IgD-negative memory B cell (primary cell): Measurements from ENCODE around the gene SERPINB10. TPM values are rescaled to one million over a fixed set of nuclear protein-coding genes. Genes with fewer than 3 reads are reported as not detected.
A peak's percentile ranks its signal among the peaks of the same experiment; 100 is the strongest.
"Not testable (repeated sequence)": the region's sequence is repeated elsewhere in the genome, so short reads cannot be mapped to it uniquely, and the experiment has no call there.

Experiments used
- H3K27ac Mint-ChIP-seq, 3 donors: one replicate each; pipeline ENCODE4 v1.8.0; 2020 to 2022; ENCODE audit warnings: mild to moderate bottlenecking in 3 of 3, mixed read lengths in 3 of 3, moderate library complexity in 1 of 3
- H3K27me3 Mint-ChIP-seq: one replicate; pipeline ENCODE4 v1.8.0; 2021; ENCODE audit warnings: mixed read lengths
- H3K36me3 Mint-ChIP-seq: one replicate; pipeline ENCODE4 v1.8.0; 2020; ENCODE audit warnings: mild to moderate bottlenecking, mixed read lengths
- H3K4me1 Mint-ChIP-seq, 3 donors: one replicate each; pipeline ENCODE4 v1.8.0; 2020 to 2022; ENCODE audit warnings: mixed read lengths in 3 of 3, mild to moderate bottlenecking in 1 of 3
- H3K4me3 Mint-ChIP-seq, 4 donors: one replicate each; pipeline ENCODE4 v1.8.0; 2020 to 2022; ENCODE audit warnings: mild to moderate bottlenecking in 4 of 4, mixed read lengths in 4 of 4, moderate library complexity in 3 of 4
- H3K9me3 Mint-ChIP-seq, 3 donors: one replicate each; pipeline ENCODE4 v1.8.0; 2020 to 2021; ENCODE audit warnings: mixed read lengths in 3 of 3, mild to moderate bottlenecking in 1 of 3
- polyA plus RNA-seq: library from polyadenylated mRNA; unstranded; fragments of 300-500 nt; fragmentation: Illumina TruSeq; gene quantifications from one replicate; pipeline ENCODE4 v1.2.3, GENCODE V29; 2021

The SERPINB10 gene
- polyA plus RNA-seq, 1 donor from 2014 or later = not detected

DNA sequence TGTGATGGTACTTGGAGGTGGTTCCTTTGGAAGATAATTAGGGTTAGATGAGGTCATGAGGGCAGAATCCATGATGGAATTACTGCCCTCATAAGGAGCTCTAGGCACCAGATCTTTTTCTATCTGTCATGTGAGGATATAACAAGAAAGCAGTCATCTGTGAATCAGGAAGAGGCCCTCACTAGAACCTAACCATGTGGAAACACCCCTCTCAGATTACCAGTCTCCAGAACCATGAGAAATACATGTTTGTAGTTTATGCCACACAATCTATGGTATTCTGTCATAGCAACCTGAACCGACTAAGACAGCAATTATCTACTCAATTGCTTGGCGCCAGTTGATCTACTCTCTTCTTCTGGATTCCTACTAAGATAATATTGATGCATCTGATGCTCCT lies 2.4 kb upstream of the SERPINB10 start:
- H3K9me3 Mint-ChIP-seq = no peaks in the 10 kb centered on the region
- no peak overlapping the region for H3K27ac Mint-ChIP-seq
- H3K27me3 Mint-ChIP-seq = peaks cover 3% of the 10 kb centered on the region
- no peak overlapping the region for H3K4me3 Mint-ChIP-seq
- H3K36me3 Mint-ChIP-seq = no peaks in the 10 kb centered on the region
- peaks cover 0 to 6% (median 2%) of the 10 kb centered on the region in 3 donors for H3K4me1 Mint-ChIP-seq

DNA sequence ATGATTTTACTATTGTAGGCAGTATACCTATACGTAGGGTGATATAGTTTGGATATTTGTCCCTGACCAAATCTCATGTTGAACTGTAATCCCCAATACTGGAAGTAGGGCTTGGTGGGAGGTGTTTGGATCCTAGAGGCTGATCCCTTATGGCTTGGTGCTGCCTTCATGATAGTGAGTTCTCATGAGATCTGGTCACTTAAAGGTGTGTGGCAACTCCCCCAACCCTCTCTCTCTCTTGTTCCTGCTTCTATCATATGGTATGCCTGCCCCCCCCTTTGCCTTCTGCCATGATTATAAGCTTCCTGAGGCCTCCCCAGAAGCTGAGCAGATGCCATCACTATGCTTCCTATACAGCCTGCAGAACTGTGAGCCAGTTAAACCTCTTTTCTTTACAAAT lies 1.7 kb upstream of the SERPINB10 start:
- Mint-ChIP-seq H3K27me3 (peaks cover 3% of the 10 kb centered on the region), H3K9me3 (no peaks in the 10 kb centered on the region), H3K36me3 (no peaks in the 10 kb centered on the region), H3K4me1 (peaks cover 0 to 6% (median 2%) of the 10 kb centered on the region in 3 donors), H3K27ac (no peak overlapping the region), H3K4me3 (no peak overlapping the region)

DNA sequence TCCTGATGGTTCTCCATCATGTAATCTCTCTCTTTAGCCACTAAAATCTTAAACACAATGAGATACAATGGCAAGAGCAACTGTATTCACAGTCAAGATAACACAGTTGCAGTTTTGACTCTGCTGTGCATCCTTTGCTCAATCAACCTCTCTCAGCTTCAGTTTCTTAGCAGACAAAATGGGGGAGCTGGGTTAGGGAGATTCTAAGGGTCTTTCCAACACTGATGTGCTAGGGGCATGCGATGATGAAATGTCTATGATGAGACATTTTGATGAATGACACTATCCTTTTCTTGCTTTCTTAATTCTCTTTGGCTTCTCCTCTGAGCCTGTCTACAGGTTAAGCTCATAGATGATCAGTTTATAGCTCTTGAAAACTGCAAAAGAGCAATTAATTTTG lies 1.1 kb downstream of the SERPINB10 start:
- no peaks in the 10 kb centered on the region for H3K36me3 Mint-ChIP-seq
- no peaks in the 10 kb centered on the region for H3K9me3 Mint-ChIP-seq
- no peak overlapping the region for H3K4me3 Mint-ChIP-seq
- H3K27me3 Mint-ChIP-seq = peaks cover 1% of the 10 kb centered on the region
- no peak overlapping the region for H3K27ac Mint-ChIP-seq
- peaks cover 0 to 6% (median 2%) of the 10 kb centered on the region in 3 donors for H3K4me1 Mint-ChIP-seq

DNA sequence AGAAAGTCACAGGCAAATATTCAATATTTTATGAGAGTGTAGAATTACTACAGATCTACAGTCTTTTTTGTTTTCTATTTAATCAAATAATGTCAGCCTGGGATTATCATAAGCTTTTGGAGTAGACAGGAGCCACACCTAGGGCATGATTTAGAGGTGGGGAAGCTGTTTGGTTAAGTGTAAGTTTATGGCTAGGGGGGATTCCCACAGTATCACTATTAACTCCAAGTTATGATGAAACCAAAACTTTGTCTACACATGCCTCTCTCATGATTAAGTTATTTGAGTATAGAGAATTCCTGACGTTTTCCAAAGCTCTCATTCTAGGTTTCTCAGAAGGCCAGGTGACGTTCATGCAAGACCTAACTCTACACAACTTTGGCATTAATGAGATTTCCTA lies 2.1 kb downstream of the SERPINB10 start:
- no peaks in the 10 kb centered on the region for H3K9me3 Mint-ChIP-seq
- H3K27ac Mint-ChIP-seq = peak overlapping the region in 1 of 3 donors; percentile 16
- H3K4me3 Mint-ChIP-seq = no peak overlapping the region

DNA sequence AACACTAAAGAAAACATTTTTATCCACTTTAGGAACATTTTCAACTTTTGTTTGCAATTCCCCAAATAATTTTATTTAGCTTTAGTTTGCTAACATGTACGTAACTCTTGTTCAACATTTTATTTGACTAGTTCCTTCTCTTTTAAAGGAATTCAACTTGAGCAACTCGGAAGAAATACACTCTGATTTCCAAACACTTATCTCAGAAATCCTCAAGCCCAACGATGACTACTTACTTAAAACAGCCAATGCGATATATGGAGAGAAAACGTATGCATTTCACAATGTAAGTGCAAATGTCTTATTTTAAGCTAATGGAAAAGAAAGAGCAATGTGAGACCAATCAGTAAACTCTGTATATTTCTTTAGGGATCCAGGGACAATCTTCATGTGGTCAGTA lies 10.1 kb downstream of the SERPINB10 start:
- Mint-ChIP-seq H3K9me3 (no peaks in the 10 kb centered on the region), H3K4me1 (no peaks in the 10 kb centered on the region), H3K27me3 (peaks cover 11% of the 10 kb centered on the region), H3K4me3 (peak overlapping the region in 1 of 4 donors; percentile 41), H3K36me3 (no peaks in the 10 kb centered on the region), H3K27ac (no peak overlapping the region)

More for the DNA sequence above, 2.1 kb downstream of the SERPINB10 start:
- H3K36me3 Mint-ChIP-seq = no peaks in the 10 kb centered on the region
- peaks cover 0 to 6% (median 2%) of the 10 kb centered on the region in 3 donors for H3K4me1 Mint-ChIP-seq
- H3K27me3 Mint-ChIP-seq = peaks cover 1% of the 10 kb centered on the region

DNA sequence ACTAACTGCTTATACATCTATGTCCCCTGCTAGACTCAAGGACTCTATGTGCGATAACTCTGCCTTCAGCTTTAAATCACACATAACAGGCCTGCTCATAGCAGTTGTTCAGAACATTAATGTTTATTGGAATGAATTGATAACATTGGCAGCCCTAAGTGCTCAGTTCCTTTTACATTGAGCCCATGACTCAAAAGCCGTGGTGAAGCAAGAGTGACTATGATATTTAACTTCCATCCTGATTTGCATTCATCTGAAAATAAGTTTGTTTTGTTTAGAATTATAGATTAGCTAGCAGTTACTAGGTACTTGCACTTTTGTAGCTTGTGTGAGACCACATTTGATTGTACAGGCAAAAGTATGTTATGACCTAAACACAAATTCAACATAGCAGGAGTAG lies 14.3 kb downstream of the SERPINB10 start:
- Mint-ChIP-seq H3K4me3 (no peak overlapping the region), H3K4me1 (no peaks in the 10 kb centered on the region), H3K27me3 (peaks cover 17% of the 10 kb centered on the region), H3K27ac (no peak overlapping the region), H3K36me3 (no peaks in the 10 kb centered on the region), H3K9me3 (peaks cover 0 to 2% (median 0%) of the 10 kb centered on the region in 3 donors)

DNA sequence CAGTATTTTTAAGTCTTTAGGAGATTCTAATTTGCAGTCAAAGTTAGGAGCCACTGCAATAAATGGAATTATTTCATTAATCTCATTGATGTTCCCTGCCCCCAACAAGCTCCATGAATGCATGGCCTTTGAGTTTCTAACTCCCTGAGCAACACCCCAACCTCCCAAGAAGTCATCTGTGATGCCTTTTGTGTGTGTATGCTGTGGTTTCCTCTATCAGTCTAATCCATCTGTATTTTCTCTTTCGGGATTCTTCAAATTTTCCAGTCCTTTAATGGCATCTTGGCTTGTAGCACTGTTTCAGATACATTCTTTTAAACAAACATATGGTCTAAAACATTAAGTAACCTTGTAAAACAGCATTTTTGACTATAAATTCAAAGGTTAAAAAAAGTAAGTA lies 16.8 kb downstream of the SERPINB10 start:
- Mint-ChIP-seq H3K4me1 (peaks cover 0 to 1% (median 0%) of the 10 kb centered on the region in 3 donors), H3K27ac (no peak overlapping the region), H3K4me3 (no peak overlapping the region), H3K27me3 (peaks cover 6% of the 10 kb centered on the region), H3K9me3 (peaks cover 0 to 2% (median 0%) of the 10 kb centered on the region in 3 donors), H3K36me3 (no peaks in the 10 kb centered on the region)

DNA sequence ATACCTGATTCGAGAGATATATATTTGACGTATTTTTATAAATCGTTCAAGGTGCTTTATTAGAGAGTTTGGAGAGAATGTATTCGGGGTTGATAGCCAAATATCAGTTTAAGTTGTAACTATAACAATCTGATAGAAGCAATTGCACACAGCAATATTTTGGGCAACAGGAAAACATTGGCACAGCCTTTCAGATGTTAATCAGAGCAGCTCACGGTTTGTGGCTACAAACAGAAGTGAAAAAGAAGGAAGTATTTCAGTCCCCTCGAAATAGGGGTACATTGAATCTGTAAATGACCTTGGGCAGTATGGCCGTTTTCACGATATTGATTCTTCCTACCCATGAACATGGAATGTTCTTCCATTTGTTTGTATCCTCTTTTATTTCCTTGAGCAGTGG lies 20.6 kb downstream of the SERPINB10 start:
- Mint-ChIP-seq H3K9me3 (peaks cover 0 to 2% (median 0%) of the 10 kb centered on the region in 3 donors), H3K4me1 (peaks cover 0 to 1% (median 0%) of the 10 kb centered on the region in 3 donors), H3K27me3 (peaks cover 6% of the 10 kb centered on the region), H3K27ac (no peak overlapping the region), H3K36me3 (no peaks in the 10 kb centered on the region), H3K4me3 (no peak overlapping the region)

DNA sequence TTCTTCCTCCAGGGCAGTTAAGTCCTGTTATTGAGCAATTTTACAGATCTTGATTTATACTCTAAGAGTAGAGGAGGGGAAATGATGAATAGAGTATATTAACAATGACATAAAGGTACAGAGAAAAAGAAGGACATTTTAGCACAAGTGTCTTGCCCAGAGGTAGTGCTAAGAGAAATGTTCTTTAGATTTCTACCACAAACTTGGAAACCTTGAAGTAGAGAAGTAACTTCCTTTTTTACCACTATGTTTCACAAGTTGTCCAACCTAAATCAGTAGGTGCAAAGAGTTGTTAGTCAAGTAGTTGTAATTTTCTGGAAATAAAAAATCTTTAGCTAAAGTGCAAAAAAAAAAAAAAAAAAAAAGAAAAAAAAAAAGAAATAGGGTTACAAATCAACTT lies 21.6 kb downstream of the SERPINB10 start:
- H3K27ac Mint-ChIP-seq = not testable (repeated sequence)

DNA sequence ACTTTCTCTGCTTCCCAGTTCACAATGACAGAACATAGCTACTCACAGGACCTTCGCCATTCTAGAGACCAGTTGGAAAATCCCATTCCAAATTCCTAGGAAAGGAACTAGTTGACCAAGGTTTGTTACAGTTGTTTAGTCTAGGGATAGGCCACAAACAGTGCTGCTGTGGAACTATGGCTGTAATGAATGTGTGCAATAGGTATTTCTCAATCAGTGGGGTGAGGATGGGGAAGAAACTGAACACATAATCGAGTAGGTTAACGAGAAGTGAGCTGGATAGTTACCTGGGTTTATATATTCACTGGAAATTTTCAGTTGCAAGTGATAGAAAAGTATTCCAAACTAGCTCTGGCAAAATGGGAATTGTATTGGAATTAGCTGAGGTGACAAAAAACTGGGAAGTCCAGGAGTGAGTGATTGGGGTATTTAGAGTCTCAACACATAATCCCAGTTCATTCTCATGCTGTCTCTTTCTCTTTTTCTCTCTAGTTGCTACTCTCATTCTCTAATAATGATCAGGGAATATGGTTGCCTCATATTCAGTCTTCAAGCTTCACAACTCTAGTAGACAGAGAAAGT lies 23.1 kb downstream of the SERPINB10 start:
- Mint-ChIP-seq H3K4me1 (peaks cover 0 to 1% (median 0%) of the 10 kb centered on the region in 3 donors), H3K27me3 (peaks cover 2% of the 10 kb centered on the region), H3K4me3 (no peak overlapping the region), H3K27ac (no peak overlapping the region), H3K36me3 (no peaks in the 10 kb centered on the region), H3K9me3 (peaks cover 0 to 2% (median 0%) of the 10 kb centered on the region in 3 donors)

More for the DNA sequence above, 21.6 kb downstream of the SERPINB10 start:
- H3K36me3 Mint-ChIP-seq, H3K4me3 Mint-ChIP-seq, H3K4me1 Mint-ChIP-seq, H3K27me3 Mint-ChIP-seq, H3K9me3 Mint-ChIP-seq: not testable (repeated sequence)

DNA sequence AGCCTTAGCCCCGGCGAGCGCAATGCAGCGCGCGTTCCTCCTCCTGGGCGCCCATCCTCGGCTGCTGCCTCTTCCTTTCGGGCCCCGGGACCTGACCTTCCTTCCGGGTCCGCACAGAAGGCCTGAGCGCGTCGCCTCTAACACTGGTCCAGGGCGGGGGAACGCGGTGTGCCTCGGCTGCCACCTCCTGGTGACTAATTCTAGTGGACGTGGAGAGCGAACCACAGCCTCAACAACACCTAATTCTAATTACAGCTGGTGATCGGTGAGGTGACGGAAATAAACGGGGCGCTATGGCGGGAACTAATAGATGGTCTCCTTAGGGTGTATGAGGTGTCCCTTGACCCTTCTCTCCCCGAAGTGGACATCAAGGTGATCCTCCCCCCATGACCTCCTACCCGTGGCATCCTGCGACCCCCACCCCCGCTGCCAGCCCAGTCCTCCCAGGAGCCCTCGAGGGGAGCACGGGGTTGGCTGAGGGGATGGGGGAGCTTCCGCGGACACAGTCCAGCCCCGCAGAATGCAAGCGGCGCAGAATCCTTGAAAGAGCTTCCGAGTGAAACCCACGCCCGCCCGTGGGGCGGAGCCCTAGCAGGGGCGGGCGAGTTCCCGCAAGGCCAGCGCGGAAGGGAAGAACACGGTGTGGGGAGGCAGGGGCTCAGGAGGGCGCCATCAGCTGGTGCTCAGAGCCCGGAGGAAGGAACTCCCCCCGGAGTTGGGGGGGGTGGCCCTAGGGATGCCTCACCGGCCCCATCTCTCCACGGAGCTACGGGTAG lies 28.6 kb downstream of the SERPINB10 start:
- Mint-ChIP-seq H3K36me3 (peaks cover 2% of the 10 kb centered on the region), H3K27me3 (peaks cover 4% of the 10 kb centered on the region), H3K4me1 (peaks cover 3 to 6% (median 3%) of the 10 kb centered on the region in 3 donors), H3K27ac (no peak overlapping the region), H3K9me3 (no peaks in the 10 kb centered on the region), H3K4me3 (peak overlapping the region in 2 of 4 donors; percentile 86 to 89)

DNA sequence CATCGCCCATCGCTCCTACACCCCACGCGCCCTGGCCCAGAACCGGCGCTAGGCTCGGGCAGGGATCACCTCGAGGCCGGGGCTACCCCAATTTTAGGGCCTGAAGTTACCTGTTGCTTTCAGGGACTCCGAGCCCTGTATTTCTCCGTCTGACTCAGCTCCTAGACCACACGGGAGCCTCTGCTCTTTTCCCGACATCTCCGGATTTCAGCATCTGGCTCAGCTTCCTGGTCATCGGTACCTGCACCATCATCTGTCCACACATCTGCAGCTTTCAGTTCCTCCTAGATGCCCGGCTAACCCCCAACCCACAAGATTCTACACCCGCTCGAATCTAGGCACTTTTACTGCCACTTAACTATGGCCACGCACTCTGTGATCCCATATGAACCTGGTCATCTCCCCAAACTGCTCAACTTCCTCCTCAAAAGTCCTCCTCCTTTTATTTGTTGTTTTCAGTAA lies 29.2 kb downstream of the SERPINB10 start:
- Mint-ChIP-seq H3K4me3 (no peak overlapping the region), H3K4me1 (peaks cover 3 to 6% (median 3%) of the 10 kb centered on the region in 3 donors), H3K27me3 (peaks cover 8% of the 10 kb centered on the region), H3K9me3 (no peaks in the 10 kb centered on the region), H3K27ac (no peak overlapping the region), H3K36me3 (peaks cover 2% of the 10 kb centered on the region)

DNA sequence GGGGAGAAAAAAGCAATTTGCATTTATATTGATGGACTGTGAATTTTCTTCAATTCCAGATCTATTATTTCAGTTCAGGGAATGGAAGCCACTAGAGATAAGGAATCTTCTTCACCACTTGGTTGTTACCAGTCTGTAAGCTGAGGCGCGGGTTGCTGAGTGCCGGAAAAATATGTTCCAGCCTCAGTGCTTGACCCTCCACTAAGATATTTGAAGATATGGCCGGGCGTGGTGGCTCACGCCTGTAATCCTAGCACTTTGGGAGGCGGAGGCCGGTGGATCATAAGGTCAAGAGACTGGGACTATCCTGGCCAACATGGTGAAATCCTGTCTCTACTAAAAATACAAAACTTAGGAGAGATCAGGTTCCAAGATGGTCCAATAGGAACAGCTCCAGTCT lies 32.2 kb downstream of the SERPINB10 start:
- no peak overlapping the region for H3K27ac Mint-ChIP-seq

DNA sequence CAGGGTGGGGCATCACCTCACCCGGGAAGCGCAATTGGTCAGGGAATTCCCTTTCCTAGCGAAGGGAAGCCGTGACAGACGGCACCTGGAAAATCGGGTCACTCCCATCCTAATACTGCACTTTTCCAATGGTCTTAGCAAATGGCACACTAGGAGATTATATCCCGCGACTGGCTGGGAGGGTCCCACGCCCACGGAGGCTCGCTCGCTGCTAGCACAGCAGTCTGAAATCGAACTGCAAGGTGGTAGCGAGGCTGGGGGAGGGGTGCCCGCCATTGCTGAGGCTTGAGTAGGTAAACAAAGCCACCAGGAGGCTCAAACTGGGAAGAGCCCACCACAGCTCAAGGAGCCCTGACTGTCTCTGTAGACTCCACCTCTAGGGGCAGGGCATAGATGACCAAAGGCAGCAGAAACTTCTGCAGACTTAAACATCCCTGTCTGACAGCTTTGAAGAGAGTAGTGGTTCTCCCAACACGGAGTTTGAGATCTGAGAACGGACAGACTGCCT lies 32.8 kb downstream of the SERPINB10 start:
- peaks cover 19% of the 10 kb centered on the region for H3K27me3 Mint-ChIP-seq
- not testable (repeated sequence) for H3K4me3 Mint-ChIP-seq, H3K4me1 Mint-ChIP-seq, H3K9me3 Mint-ChIP-seq, H3K27ac Mint-ChIP-seq, H3K36me3 Mint-ChIP-seq

More for the DNA sequence above, 32.2 kb downstream of the SERPINB10 start:
- Mint-ChIP-seq H3K4me1 (peaks cover 3 to 6% (median 3%) of the 10 kb centered on the region in 3 donors), H3K36me3 (peaks cover 2% of the 10 kb centered on the region), H3K9me3 (no peaks in the 10 kb centered on the region), H3K4me3 (no peak overlapping the region), H3K27me3 (peaks cover 20% of the 10 kb centered on the region)

DNA sequence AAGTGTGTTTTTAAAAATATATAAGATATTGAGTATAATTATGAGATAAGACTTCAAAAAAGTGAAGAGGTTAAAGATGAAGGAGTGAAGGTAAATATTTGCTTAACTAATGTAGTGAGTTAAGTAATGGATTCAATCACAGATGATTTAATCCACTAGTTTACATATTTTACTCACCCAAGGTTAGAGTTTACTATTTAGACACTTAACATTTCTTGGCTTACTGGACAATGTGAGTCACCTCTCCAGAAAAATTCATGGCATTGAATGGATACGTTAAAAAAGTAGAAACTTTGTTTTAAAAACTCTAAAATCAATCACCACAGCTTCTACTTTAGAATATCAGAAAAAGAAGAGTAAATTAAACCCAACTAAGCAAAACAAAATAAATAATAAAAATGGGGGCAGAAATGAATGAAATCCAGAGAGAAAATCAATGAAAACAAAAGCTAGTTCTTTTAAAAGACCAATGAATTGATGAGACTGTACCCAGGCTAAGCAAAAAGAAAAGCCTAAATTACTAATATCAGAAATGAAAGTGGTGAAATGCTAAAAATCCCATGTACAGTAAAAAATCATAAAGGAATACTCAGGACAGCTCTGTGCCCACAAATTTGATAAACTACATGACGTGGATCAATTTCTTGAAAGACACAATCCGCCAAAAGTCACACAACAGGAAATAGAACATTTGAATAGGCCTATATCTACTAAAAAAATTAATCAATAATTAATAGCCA lies 39.5 kb downstream of the SERPINB10 start:
- H3K27ac Mint-ChIP-seq = no peak overlapping the region
- peak overlapping the region in 1 of 4 donors; percentile 29 for H3K4me3 Mint-ChIP-seq
- H3K9me3 Mint-ChIP-seq = no peaks in the 10 kb centered on the region

More for the DNA sequence above, 39.5 kb downstream of the SERPINB10 start:
- H3K36me3 Mint-ChIP-seq = no peaks in the 10 kb centered on the region
- peaks cover 14% of the 10 kb centered on the region for H3K27me3 Mint-ChIP-seq
- peaks cover 18 to 20% (median 19%) of the 10 kb centered on the region in 3 donors for H3K4me1 Mint-ChIP-seq
